ENCODE results near the gene ANP32B. TPM values are rescaled to one million over a fixed set of nuclear protein-coding genes. Genes with fewer than 3 reads are reported as not detected.

ANP32B gene
- total RNA-seq, 1 experiment from 2014 or later = 14.8 TPM

DNA sequence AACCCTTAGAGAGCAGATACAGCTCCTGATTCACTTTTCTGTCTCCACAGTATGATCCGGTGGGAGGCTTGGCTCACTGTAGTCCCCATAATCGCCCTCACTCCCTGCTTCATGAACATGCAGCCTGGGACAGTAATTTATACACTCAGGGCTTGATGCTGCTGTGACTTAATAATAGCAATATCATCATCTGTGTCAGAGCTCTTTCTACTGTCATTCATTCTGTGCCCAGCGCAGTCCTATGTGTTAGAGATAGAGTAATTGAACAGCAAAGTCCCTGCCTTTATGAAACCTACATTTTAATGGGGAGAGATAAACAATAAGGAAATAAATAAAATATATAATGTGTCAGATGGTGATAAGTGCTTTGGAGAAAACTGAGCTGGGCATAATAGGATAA lies 42.4 kb upstream of the ANP32B start:
- no peak for TF ChIP-seq EZH2phosphoT487 (IDR thresholded peaks at IDR 0.05; ENCODE audit: borderline replicate concordance, low read length)
- TF ChIP-seq, protein P1, sequence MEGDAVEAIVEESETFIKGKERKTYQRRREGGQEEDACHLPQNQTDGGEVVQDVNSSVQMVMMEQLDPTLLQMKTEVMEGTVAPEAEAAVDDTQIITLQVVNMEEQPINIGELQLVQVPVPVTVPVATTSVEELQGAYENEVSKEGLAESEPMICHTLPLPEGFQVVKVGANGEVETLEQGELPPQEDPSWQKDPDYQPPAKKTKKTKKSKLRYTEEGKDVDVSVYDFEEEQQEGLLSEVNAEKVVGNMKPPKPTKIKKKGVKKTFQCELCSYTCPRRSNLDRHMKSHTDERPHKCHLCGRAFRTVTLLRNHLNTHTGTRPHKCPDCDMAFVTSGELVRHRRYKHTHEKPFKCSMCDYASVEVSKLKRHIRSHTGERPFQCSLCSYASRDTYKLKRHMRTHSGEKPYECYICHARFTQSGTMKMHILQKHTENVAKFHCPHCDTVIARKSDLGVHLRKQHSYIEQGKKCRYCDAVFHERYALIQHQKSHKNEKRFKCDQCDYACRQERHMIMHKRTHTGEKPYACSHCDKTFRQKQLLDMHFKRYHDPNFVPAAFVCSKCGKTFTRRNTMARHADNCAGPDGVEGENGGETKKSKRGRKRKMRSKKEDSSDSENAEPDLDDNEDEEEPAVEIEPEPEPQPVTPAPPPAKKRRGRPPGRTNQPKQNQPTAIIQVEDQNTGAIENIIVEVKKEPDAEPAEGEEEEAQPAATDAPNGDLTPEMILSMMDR (conservative IDR thresholded peaks at IDR 0.05; ENCODE audit: low read depth, low read length) = no peak
- no peak for TF ChIP-seq EZH2 (IDR thresholded peaks at IDR 0.05; ENCODE audit: low read length, unreplicated experiment)
- Histone ChIP-seq H4K20me1 (ENCODE audit: low read length) (no peaks in the 10 kb centered on the region), H3K36me3 (ENCODE audit: low read depth, low read length) (no peaks in the 10 kb centered on the region), H3K9ac (ENCODE audit: low read length) (no peak overlapping the region), H3K4me1 (ENCODE audit: insufficient read depth, low read length) (no peaks in the 10 kb centered on the region), H3K4me2 (ENCODE audit: low read length) (no peak overlapping the region), H3K27ac (ENCODE audit: low read length) (no peak overlapping the region), H3K79me2 (ENCODE audit: low read length) (no peaks in the 10 kb centered on the region), H3K4me3 (ENCODE audit: low read length) (no peak overlapping the region), H3K9me3 (ENCODE audit: low read length) (no peaks in the 10 kb centered on the region), H3K9me2 (replicated peaks; ENCODE audit: low read length) (no peaks in the 10 kb centered on the region), H3K27me3 (ENCODE audit: low read length) (peaks cover 47% of the 10 kb centered on the region), H3F3A (ENCODE audit: low read length, unreplicated experiment) (no peaks in the 10 kb centered on the region), H2AFZ (ENCODE audit: low read length) (no peak overlapping the region)
- intact Hi-C loops (cut with micrococcal nuclease) = no loop called here
- POLR2A ChIA-PET (ENCODE audit: unreplicated experiment) = no interaction called here
- DNase-seq (no peak), ATAC-seq (no peak)
- CTCF ChIA-PET = no interaction called here
- no TSS peak for BruUV-seq (replicated peaks)

DNA sequence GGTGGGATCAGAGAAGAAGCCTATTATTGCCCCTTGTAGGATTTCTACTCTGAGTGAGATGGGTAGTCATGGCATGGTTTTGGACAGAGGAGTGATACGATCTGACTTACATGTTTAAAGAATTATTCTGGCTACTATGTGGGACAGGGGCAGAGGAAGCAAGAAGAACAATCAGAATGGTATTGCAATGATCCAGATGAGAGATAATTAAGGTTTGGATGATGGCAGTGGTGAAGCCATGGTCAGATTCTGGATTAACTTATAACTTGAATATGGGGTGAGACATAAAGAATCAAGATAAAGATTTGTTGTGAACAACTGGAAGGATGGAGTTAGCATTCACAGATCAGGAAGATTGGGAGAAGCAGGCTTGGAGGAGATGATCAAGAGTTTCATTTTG lies 41.8 kb upstream of the ANP32B start:
- H3K4me3 ChIP-seq (ENCODE audit: low read length) = no peak overlapping the region
- H3K9me3 ChIP-seq (ENCODE audit: low read length) = no peaks in the 10 kb centered on the region
- no peaks in the 10 kb centered on the region for H3K9me2 ChIP-seq (replicated peaks; ENCODE audit: low read length)
- no peaks in the 10 kb centered on the region for H3K79me2 ChIP-seq (ENCODE audit: low read length)
- no TSS peak for BruUV-seq (replicated peaks)
- CTCF ChIA-PET = no interaction called here
- no peak for ATAC-seq
- POLR2A ChIA-PET (ENCODE audit: unreplicated experiment) = no interaction called here
- no peaks in the 10 kb centered on the region for H3K4me1 ChIP-seq (ENCODE audit: insufficient read depth, low read length)
- no peaks in the 10 kb centered on the region for H4K20me1 ChIP-seq (ENCODE audit: low read length)
- no peaks in the 10 kb centered on the region for H3F3A ChIP-seq (ENCODE audit: low read length, unreplicated experiment)
- DNase-seq = no peak
- no peak for TF ChIP-seq EZH2 (IDR thresholded peaks at IDR 0.05; ENCODE audit: low read length, unreplicated experiment)
- TF ChIP-seq, protein P1 (conservative IDR thresholded peaks at IDR 0.05; ENCODE audit: low read depth, low read length) = no peak
- no peak for TF ChIP-seq EZH2phosphoT487 (IDR thresholded peaks at IDR 0.05; ENCODE audit: borderline replicate concordance, low read length)
- H2AFZ ChIP-seq (ENCODE audit: low read length) = no peak overlapping the region
- H3K27me3 ChIP-seq (ENCODE audit: low read length) = peaks cover 42% of the 10 kb centered on the region
- no peak overlapping the region for H3K4me2 ChIP-seq (ENCODE audit: low read length)
- no peak overlapping the region for H3K9ac ChIP-seq (ENCODE audit: low read length)
- intact Hi-C loops (cut with micrococcal nuclease) = no loop called here
- H3K36me3 ChIP-seq (ENCODE audit: low read depth, low read length) = no peaks in the 10 kb centered on the region
- no peak overlapping the region for H3K27ac ChIP-seq (ENCODE audit: low read length)

DNA sequence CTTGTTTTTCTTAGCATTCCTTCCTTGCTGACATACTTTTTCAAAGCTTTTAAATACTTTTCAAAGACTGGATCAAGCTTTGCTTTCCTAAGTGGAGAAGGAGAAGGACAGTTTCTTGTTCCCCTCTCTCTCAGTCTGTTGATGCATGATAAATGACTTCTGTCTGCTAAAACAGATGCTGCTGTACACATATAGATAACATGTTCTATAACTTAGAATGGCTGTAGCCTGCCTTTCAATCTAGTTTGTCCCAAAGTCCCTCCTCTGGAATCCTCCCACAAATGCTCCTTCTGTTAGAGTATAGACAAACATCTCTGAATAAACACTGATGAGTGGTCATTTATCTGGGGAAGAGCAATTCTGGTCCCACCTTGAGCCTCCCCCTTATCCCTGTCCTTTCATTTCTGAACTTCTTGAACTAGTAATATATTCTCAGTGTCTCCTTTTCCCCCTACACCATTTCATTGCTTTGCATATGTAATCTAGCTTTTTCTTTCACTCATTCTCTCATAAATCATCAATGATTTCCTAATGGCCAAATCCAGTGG lies 39.8 kb upstream of the ANP32B start:
- Histone ChIP-seq H3K9ac (ENCODE audit: low read length) (no peak overlapping the region), H3K36me3 (ENCODE audit: low read depth, low read length) (no peaks in the 10 kb centered on the region), H3K27ac (ENCODE audit: low read length) (no peak overlapping the region), H3F3A (ENCODE audit: low read length, unreplicated experiment) (no peaks in the 10 kb centered on the region), H4K20me1 (ENCODE audit: low read length) (no peaks in the 10 kb centered on the region), H3K9me3 (ENCODE audit: low read length) (no peaks in the 10 kb centered on the region), H3K9me2 (replicated peaks; ENCODE audit: low read length) (no peaks in the 10 kb centered on the region), H3K4me1 (ENCODE audit: insufficient read depth, low read length) (no peaks in the 10 kb centered on the region), H2AFZ (ENCODE audit: low read length) (no peak overlapping the region), H3K79me2 (ENCODE audit: low read length) (no peaks in the 10 kb centered on the region), H3K4me3 (ENCODE audit: low read length) (no peak overlapping the region), H3K4me2 (ENCODE audit: low read length) (no peak overlapping the region), H3K27me3 (ENCODE audit: low read length) (peaks cover 39% of the 10 kb centered on the region)
- intact Hi-C loops (cut with micrococcal nuclease) = no loop called here
- CTCF ChIA-PET = no interaction called here
- POLR2A ChIA-PET (ENCODE audit: unreplicated experiment) = no interaction called here
- DNase-seq (no peak), ATAC-seq (no peak)
- BruUV-seq (replicated peaks) = no TSS peak
- TF ChIP-seq EZH2phosphoT487 (IDR thresholded peaks at IDR 0.05; ENCODE audit: borderline replicate concordance, low read length) (no peak), EZH2 (IDR thresholded peaks at IDR 0.05; ENCODE audit: low read length, unreplicated experiment) (no peak)
- TF ChIP-seq, protein P1 (conservative IDR thresholded peaks at IDR 0.05; ENCODE audit: low read depth, low read length) = no peak
